ENCODE results near the gene GRIA4.

GRIA4 gene

GRCh38 chr11:105610871-105611571 lies 1.1 kb downstream of the GRIA4 start:
- peaks cover 13% of the 10 kb centered on the region for H3K27me3 ChIP-seq (ENCODE audit: low read depth, low read length)
- no peaks in the 10 kb centered on the region for H3K36me3 ChIP-seq (ENCODE audit: control insufficient read depth in 1 of 2, insufficient read depth in 2 of 2, low read length in 2 of 2)
- peak overlapping the region; percentile 45 to 68 for H3K4me3 ChIP-seq (ENCODE audit: low read depth in 1 of 2, low read length in 2 of 2)
- no peak overlapping the region for H3K27ac ChIP-seq (ENCODE audit: low read length)
- no peaks in the 10 kb centered on the region for H3K9me3 ChIP-seq (ENCODE audit: control insufficient read depth in 1 of 2, low read length in 2 of 2)
- H3K4me1 ChIP-seq (ENCODE audit: control insufficient read depth in 1 of 2, insufficient read depth in 2 of 2, low read length in 2 of 2), result peaks cover 0 to 17% of the 10 kb centered on the region in 2 donors

GRCh38 chr11:105611572-105612441 lies 1.9 kb downstream of the GRIA4 start:
- H3K27me3 ChIP-seq (ENCODE audit: low read depth, low read length), result peaks cover 13% of the 10 kb centered on the region
- H3K4me3 ChIP-seq (ENCODE audit: low read depth in 1 of 2, low read length in 2 of 2), result peak overlapping the region in 1 of 2 donors; percentile 68
- no peak overlapping the region for H3K27ac ChIP-seq (ENCODE audit: low read length)
- H3K9me3 ChIP-seq (ENCODE audit: control insufficient read depth in 1 of 2, low read length in 2 of 2), result no peaks in the 10 kb centered on the region
- peaks cover 0 to 17% of the 10 kb centered on the region in 2 donors for H3K4me1 ChIP-seq (ENCODE audit: control insufficient read depth in 1 of 2, insufficient read depth in 2 of 2, low read length in 2 of 2)
- no peaks in the 10 kb centered on the region for H3K36me3 ChIP-seq (ENCODE audit: control insufficient read depth in 1 of 2, insufficient read depth in 2 of 2, low read length in 2 of 2)

- H3K9me3 ChIP-seq (ENCODE audit: control insufficient read depth in 1 of 2, low read length in 2 of 2), result no peaks in the 10 kb centered on the region
- H3K4me1 ChIP-seq (ENCODE audit: control insufficient read depth in 1 of 2, insufficient read depth in 2 of 2, low read length in 2 of 2), result peaks cover 0 to 17% of the 10 kb centered on the region in 2 donors
- no peak overlapping the region for H3K27ac ChIP-seq (ENCODE audit: low read length)
- H3K4me3 ChIP-seq (ENCODE audit: low read depth in 1 of 2, low read length in 2 of 2), result no peak overlapping the region
- no peaks in the 10 kb centered on the region for H3K36me3 ChIP-seq (ENCODE audit: control insufficient read depth in 1 of 2, insufficient read depth in 2 of 2, low read length in 2 of 2)
- peaks cover 13% of the 10 kb centered on the region for H3K27me3 ChIP-seq (ENCODE audit: low read depth, low read length)
Measured at GRCh38 chr11:105612771-105613170, 2.9 kb downstream of the GRIA4 start.

GRCh38 chr11:105613183-105613582 lies 3.3 kb downstream of the GRIA4 start:
- H3K36me3 ChIP-seq (ENCODE audit: control insufficient read depth in 1 of 2, insufficient read depth in 2 of 2, low read length in 2 of 2), result no peaks in the 10 kb centered on the region
- peaks cover 13% of the 10 kb centered on the region for H3K27me3 ChIP-seq (ENCODE audit: low read depth, low read length)
- peaks cover 0 to 17% of the 10 kb centered on the region in 2 donors for H3K4me1 ChIP-seq (ENCODE audit: control insufficient read depth in 1 of 2, insufficient read depth in 2 of 2, low read length in 2 of 2)
- no peak overlapping the region for H3K27ac ChIP-seq (ENCODE audit: low read length)
- no peaks in the 10 kb centered on the region for H3K9me3 ChIP-seq (ENCODE audit: control insufficient read depth in 1 of 2, low read length in 2 of 2)
- H3K4me3 ChIP-seq (ENCODE audit: low read depth in 1 of 2, low read length in 2 of 2), result no peak overlapping the region

- no peaks in the 10 kb centered on the region for H3K4me1 ChIP-seq (ENCODE audit: control insufficient read depth in 1 of 2, insufficient read depth in 2 of 2, low read length in 2 of 2)
- no peak overlapping the region for H3K27ac ChIP-seq (ENCODE audit: low read length)
- H3K9me3 ChIP-seq (ENCODE audit: control insufficient read depth in 1 of 2, low read length in 2 of 2), result no peaks in the 10 kb centered on the region
- H3K27me3 ChIP-seq (ENCODE audit: low read depth, low read length), result no peaks in the 10 kb centered on the region
- H3K4me3 ChIP-seq (ENCODE audit: low read depth in 1 of 2, low read length in 2 of 2), result no peak overlapping the region
- no peaks in the 10 kb centered on the region for H3K36me3 ChIP-seq (ENCODE audit: control insufficient read depth in 1 of 2, insufficient read depth in 2 of 2, low read length in 2 of 2)
Measured at GRCh38 chr11:105618343-105618955, 8.6 kb downstream of the GRIA4 start.

- Histone ChIP-seq H3K36me3 (ENCODE audit: control insufficient read depth in 1 of 2, insufficient read depth in 2 of 2, low read length in 2 of 2) (no peaks in the 10 kb centered on the region), H3K27ac (ENCODE audit: low read length) (no peak overlapping the region), H3K27me3 (ENCODE audit: low read depth, low read length) (no peaks in the 10 kb centered on the region), H3K9me3 (ENCODE audit: control insufficient read depth in 1 of 2, low read length in 2 of 2) (no peaks in the 10 kb centered on the region), H3K4me1 (ENCODE audit: control insufficient read depth in 1 of 2, insufficient read depth in 2 of 2, low read length in 2 of 2) (no peaks in the 10 kb centered on the region), H3K4me3 (ENCODE audit: low read depth in 1 of 2, low read length in 2 of 2) (no peak overlapping the region)
Measured at GRCh38 chr11:105619556-105619955, 9.7 kb downstream of the GRIA4 start.

GRCh38 chr11:105622016-105622415 lies 12.1 kb downstream of the GRIA4 start:
- H3K4me1 ChIP-seq (ENCODE audit: control insufficient read depth in 1 of 2, insufficient read depth in 2 of 2, low read length in 2 of 2), result no peaks in the 10 kb centered on the region
- no peaks in the 10 kb centered on the region for H3K36me3 ChIP-seq (ENCODE audit: control insufficient read depth in 1 of 2, insufficient read depth in 2 of 2, low read length in 2 of 2)
- H3K27me3 ChIP-seq (ENCODE audit: low read depth, low read length), result no peaks in the 10 kb centered on the region
- no peaks in the 10 kb centered on the region for H3K9me3 ChIP-seq (ENCODE audit: control insufficient read depth in 1 of 2, low read length in 2 of 2)
- H3K27ac ChIP-seq (ENCODE audit: low read length), result no peak overlapping the region
- no peak overlapping the region for H3K4me3 ChIP-seq (ENCODE audit: low read depth in 1 of 2, low read length in 2 of 2)

- H3K27me3 ChIP-seq (ENCODE audit: low read depth, low read length), result no peaks in the 10 kb centered on the region
- no peaks in the 10 kb centered on the region for H3K9me3 ChIP-seq (ENCODE audit: control insufficient read depth in 1 of 2, low read length in 2 of 2)
- H3K4me1 ChIP-seq (ENCODE audit: control insufficient read depth in 1 of 2, insufficient read depth in 2 of 2, low read length in 2 of 2), result no peaks in the 10 kb centered on the region
- H3K27ac ChIP-seq (ENCODE audit: low read length), result no peak overlapping the region
- no peak overlapping the region for H3K4me3 ChIP-seq (ENCODE audit: low read depth in 1 of 2, low read length in 2 of 2)
- no peaks in the 10 kb centered on the region for H3K36me3 ChIP-seq (ENCODE audit: control insufficient read depth in 1 of 2, insufficient read depth in 2 of 2, low read length in 2 of 2)
Measured at GRCh38 chr11:105632316-105632715, 22.4 kb downstream of the GRIA4 start.

GRCh38 chr11:105635466-105635865 lies 25.6 kb downstream of the GRIA4 start:
- no peak overlapping the region for H3K27ac ChIP-seq (ENCODE audit: low read length)

GRCh38 chr11:105636496-105636895 lies 26.6 kb downstream of the GRIA4 start:
- H3K4me3 ChIP-seq (ENCODE audit: low read depth in 1 of 2, low read length in 2 of 2), result no peak overlapping the region
- no peak overlapping the region for H3K27ac ChIP-seq (ENCODE audit: low read length)
- no peaks in the 10 kb centered on the region for H3K9me3 ChIP-seq (ENCODE audit: control insufficient read depth in 1 of 2, low read length in 2 of 2)
- no peaks in the 10 kb centered on the region for H3K27me3 ChIP-seq (ENCODE audit: low read depth, low read length)
- no peaks in the 10 kb centered on the region for H3K36me3 ChIP-seq (ENCODE audit: control insufficient read depth in 1 of 2, insufficient read depth in 2 of 2, low read length in 2 of 2)
- no peaks in the 10 kb centered on the region for H3K4me1 ChIP-seq (ENCODE audit: control insufficient read depth in 1 of 2, insufficient read depth in 2 of 2, low read length in 2 of 2)

More at GRCh38 chr11:105635466-105635865, 25.6 kb downstream of the GRIA4 start:
- Histone ChIP-seq H3K27me3 (ENCODE audit: low read depth, low read length) (no peaks in the 10 kb centered on the region), H3K4me1 (ENCODE audit: control insufficient read depth in 1 of 2, insufficient read depth in 2 of 2, low read length in 2 of 2) (no peaks in the 10 kb centered on the region), H3K9me3 (ENCODE audit: control insufficient read depth in 1 of 2, low read length in 2 of 2) (no peaks in the 10 kb centered on the region), H3K4me3 (ENCODE audit: low read depth in 1 of 2, low read length in 2 of 2) (no peak overlapping the region), H3K36me3 (ENCODE audit: control insufficient read depth in 1 of 2, insufficient read depth in 2 of 2, low read length in 2 of 2) (no peaks in the 10 kb centered on the region)

GRCh38 chr11:105639527-105639926 lies 29.7 kb downstream of the GRIA4 start:
- H3K4me3 ChIP-seq (ENCODE audit: low read depth in 1 of 2, low read length in 2 of 2), result no peak overlapping the region
- H3K36me3 ChIP-seq (ENCODE audit: control insufficient read depth in 1 of 2, insufficient read depth in 2 of 2, low read length in 2 of 2), result no peaks in the 10 kb centered on the region
- no peaks in the 10 kb centered on the region for H3K27me3 ChIP-seq (ENCODE audit: low read depth, low read length)
- H3K27ac ChIP-seq (ENCODE audit: low read length), result no peak overlapping the region
- H3K4me1 ChIP-seq (ENCODE audit: control insufficient read depth in 1 of 2, insufficient read depth in 2 of 2, low read length in 2 of 2), result no peaks in the 10 kb centered on the region
- H3K9me3 ChIP-seq (ENCODE audit: control insufficient read depth in 1 of 2, low read length in 2 of 2), result no peaks in the 10 kb centered on the region
